Inferior parietal cortex (tissue), 1 donor: ENCODE measurements around the gene AHSA1.

ENCODE experiments used
- DNase-seq: peaks from one replicate; pipeline ENCODE4 v3.0.0-alpha.2; 2016; ENCODE audit errors: extremely low spot score

The AHSA1 gene

GRCh38 chr14:77509366-77509765 lies 51.5 kb downstream of the AHSA1 start:
- no peak for DNase-seq

GRCh38 chr14:77511486-77512162 lies 53.7 kb downstream of the AHSA1 start:
- no peak for DNase-seq

DNA sequence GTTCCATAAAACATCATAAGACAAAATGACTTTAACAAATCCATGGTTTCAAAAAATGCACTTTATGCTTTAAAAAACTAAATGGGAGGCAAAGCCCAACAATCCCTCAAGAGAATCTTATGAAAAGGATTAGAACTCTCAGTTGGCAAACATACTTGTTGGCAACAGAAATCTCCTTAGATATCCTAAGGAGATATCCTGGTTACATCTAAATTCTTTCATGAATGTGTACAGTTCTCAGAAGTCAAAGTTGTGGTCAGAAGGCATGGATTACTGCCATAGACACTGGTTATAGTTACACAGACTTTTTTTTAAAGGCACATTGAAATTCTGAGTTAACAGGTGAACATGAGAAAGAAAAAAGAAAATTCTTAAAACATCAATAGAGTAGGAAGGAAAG lies 58.2 kb downstream of the AHSA1 start:
- no peak for DNase-seq
